ENCODE results near the gene RP2.

Gene RP2

DNA sequence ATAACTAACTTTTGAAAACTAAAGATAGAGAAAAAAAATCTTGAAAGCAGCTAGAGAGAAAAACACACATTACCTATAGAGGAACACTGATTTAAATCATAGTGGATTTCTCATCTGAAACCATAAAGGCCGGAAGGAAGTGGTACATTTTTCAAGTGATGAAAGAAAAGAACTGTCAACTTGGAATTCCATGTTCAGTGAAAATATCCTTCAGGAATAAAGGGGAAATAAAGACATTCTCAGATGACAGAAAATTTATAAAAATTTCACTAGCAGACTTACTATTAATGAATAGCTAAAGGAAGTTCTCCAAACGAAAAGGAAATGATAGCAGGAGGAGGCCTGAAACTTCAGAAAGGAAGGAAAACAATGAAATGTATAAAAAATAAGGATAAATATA lies 67.8 kb downstream of the RP2 start:
- H3K36me3 ChIP-seq (ENCODE audit: insufficient read depth, insufficient read length, low read length): no peaks in the 10 kb centered on the region
- no peaks in the 10 kb centered on the region for H3K27me3 ChIP-seq (ENCODE audit: insufficient read depth, insufficient read length)
- H3K4me1 ChIP-seq (ENCODE audit: insufficient read depth, insufficient read length): no peaks in the 10 kb centered on the region
- no peak overlapping the region for H3K9ac ChIP-seq (ENCODE audit: insufficient read length, low read depth)
- H3K9me3 ChIP-seq (ENCODE audit: insufficient read depth, low read length): no peaks in the 10 kb centered on the region
- H3K4me3 ChIP-seq (ENCODE audit: insufficient read length, low read depth): no peak overlapping the region
- TF ChIP-seq ZNF274 (IDR thresholded peaks at IDR 0.05; ENCODE audit: low read depth, low read length): no peak
- TF ChIP-seq YY1 (IDR thresholded peaks at IDR 0.05; ENCODE audit: insufficient read depth, insufficient read length): no peak
- TF ChIP-seq SUZ12 (IDR thresholded peaks at IDR 0.05; ENCODE audit: extremely low read depth, insufficient read depth, insufficient read length): no peak
- no peak for DNase-seq (ENCODE audit: low read depth, low spot score)

DNA sequence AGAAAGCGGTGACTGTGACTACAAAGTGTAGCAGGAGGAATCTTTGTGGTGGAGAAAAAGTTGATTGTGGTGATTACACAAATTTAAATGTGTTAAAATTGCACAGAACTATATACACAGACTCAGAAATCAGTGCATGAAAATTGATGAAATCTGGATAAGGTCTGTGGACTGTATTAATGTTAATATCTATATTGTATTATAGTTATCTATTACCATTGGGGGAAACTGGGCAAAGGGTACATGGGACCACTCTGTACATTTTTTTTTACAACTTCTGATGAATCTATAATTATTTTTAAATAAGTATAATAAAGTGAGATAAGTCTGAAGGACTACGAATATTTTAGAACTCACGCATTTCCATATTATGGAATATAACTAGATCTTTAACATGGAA lies 73.6 kb downstream of the RP2 start:
- TF ChIP-seq ZNF274 (IDR thresholded peaks at IDR 0.05; ENCODE audit: low read depth, low read length) (no peak), YY1 (IDR thresholded peaks at IDR 0.05; ENCODE audit: insufficient read depth, insufficient read length) (no peak), SUZ12 (IDR thresholded peaks at IDR 0.05; ENCODE audit: extremely low read depth, insufficient read depth, insufficient read length) (no peak)
- Histone ChIP-seq H3K9me3 (ENCODE audit: insufficient read depth, low read length) (no peaks in the 10 kb centered on the region), H3K4me1 (ENCODE audit: insufficient read depth, insufficient read length) (no peaks in the 10 kb centered on the region), H3K27me3 (ENCODE audit: insufficient read depth, insufficient read length) (peaks cover 11% of the 10 kb centered on the region), H3K9ac (ENCODE audit: insufficient read length, low read depth) (no peak overlapping the region), H3K4me3 (ENCODE audit: insufficient read length, low read depth) (no peak overlapping the region), H3K36me3 (ENCODE audit: insufficient read depth, insufficient read length, low read length) (no peaks in the 10 kb centered on the region)
- no peak for DNase-seq (ENCODE audit: low read depth, low spot score)

DNA sequence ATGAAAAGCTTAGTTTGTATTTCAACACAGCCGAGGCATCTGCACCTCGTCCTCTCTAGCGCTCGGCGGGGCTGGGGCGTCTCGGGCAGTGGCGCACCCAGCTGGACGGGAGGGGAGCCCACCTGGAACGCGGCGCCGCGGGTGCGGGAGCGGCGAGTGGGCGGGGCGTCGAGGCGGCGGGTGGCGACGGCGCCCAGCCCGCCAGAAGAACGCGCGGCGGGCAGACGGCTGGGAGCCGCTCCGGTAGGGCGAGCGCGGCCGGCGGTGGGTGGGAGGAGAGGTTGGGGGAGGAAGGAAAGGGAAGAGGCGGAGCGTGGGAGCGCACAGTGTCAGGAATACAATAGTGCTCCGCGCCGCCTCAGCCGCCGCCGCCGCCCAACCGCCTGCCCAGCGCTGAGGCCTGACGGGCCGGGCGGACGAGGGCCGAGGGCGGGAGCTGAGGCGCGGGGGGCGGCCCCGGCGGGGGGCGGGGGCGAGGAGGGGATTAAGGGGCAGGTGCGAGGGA lies 75.3 kb downstream of the RP2 start, which contains the start of gene JADE3:
Gene JADE3, plus strand, starts transcription at position 324 of the 505 bp plus-strand sequence. CDS start 72,474 bp downstream, outside the sequence.
- peaks cover 11% of the 10 kb centered on the region for H3K27me3 ChIP-seq (ENCODE audit: insufficient read depth, insufficient read length)
- DNase-seq (ENCODE audit: low read depth, low spot score): peak; percentile 52
- peak within 1 kb of the TSS; percentile 83 for H3K4me3 ChIP-seq (ENCODE audit: insufficient read length, low read depth)
- no peaks in the 10 kb centered on the region for H3K36me3 ChIP-seq (ENCODE audit: insufficient read depth, insufficient read length, low read length)
- TF ChIP-seq YY1 (IDR thresholded peaks at IDR 0.05; ENCODE audit: insufficient read depth, insufficient read length): no peak
- TF ChIP-seq ZNF274 (IDR thresholded peaks at IDR 0.05; ENCODE audit: low read depth, low read length): no peak
- TF ChIP-seq SUZ12 (IDR thresholded peaks at IDR 0.05; ENCODE audit: extremely low read depth, insufficient read depth, insufficient read length): no peak
- no peaks in the 10 kb centered on the region for H3K9me3 ChIP-seq (ENCODE audit: insufficient read depth, low read length)
- no peaks in the 10 kb centered on the region for H3K4me1 ChIP-seq (ENCODE audit: insufficient read depth, insufficient read length)
- H3K9ac ChIP-seq (ENCODE audit: insufficient read length, low read depth): peak within 1 kb of the TSS; percentile 86

DNA sequence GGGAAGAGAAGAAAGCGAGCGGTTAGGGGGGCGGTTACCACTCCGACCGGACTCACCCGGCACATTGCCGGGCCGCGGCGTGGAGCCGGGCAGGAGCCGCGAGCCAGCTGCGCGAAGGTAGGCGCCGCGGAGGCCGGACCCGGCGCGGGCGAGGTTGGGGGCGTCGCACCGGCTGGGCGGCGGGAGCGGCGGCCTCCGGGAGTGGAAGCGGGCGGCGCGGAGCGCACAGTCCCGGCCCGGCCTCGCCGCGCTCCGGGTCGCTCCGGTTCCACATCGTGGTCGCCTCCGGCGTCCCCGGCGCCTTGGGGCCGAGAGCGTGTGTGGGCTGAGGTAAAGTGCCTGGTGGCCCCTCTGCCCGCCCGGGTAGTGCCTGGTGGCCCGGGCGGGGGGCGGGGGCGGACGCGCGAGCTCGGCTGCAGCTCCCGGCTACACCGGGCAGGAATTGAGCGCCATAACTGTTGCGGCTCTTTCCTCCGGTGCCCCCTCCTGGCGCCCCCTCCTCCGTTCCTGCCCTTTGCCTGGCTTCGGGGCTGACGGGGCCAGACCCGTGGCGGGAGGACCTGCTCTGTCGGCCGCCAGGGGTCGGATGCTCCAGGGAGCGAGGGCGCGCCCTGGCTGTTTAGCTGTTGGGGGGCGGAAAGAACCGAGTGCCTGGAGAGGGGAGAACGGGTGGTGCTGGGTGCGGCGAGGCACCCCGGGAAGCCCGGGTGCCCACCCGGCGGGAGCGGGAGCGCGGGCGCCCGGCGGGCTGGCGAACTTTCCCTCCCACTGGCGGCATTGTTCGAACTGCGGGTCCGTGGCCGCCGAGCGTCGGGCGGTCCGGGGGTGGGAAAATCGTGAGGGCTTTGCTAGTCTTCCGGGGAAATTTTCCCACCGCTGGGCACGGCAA lies 76.0 kb downstream of the RP2 start:
- peak; percentile 33 for DNase-seq (ENCODE audit: low read depth, low spot score)
- peak overlapping the region; percentile 83 for H3K4me3 ChIP-seq (ENCODE audit: insufficient read length, low read depth)
- TF ChIP-seq ZNF274 (IDR thresholded peaks at IDR 0.05; ENCODE audit: low read depth, low read length) (no peak), YY1 (IDR thresholded peaks at IDR 0.05; ENCODE audit: insufficient read depth, insufficient read length) (no peak), SUZ12 (IDR thresholded peaks at IDR 0.05; ENCODE audit: extremely low read depth, insufficient read depth, insufficient read length) (no peak)

DNA sequence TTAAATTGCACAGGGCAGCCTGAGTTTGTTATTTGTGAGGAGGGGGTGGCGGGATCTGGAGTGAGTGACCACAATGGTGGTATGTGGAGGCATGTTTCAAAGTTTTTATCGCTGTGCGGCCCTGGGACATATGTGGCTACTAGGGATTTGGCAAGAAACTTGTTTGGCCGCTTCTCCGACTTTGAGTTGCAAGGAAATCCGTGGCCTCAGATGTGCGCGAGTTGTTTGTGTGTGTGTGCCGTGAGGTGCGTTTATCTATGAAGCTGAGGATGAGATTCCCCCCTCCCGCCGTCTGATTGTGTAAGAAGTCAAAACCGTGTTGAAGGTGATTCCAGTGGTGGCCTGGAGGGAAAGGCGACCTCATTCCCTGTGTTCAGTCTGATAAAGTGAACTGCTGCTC lies 76.8 kb downstream of the RP2 start:
- Histone ChIP-seq H3K4me1 (ENCODE audit: insufficient read depth, insufficient read length) (no peaks in the 10 kb centered on the region), H3K4me3 (ENCODE audit: insufficient read length, low read depth) (peak overlapping the region; percentile 83), H3K9ac (ENCODE audit: insufficient read length, low read depth) (peak overlapping the region; percentile 86), H3K27me3 (ENCODE audit: insufficient read depth, insufficient read length) (peaks cover 11% of the 10 kb centered on the region), H3K9me3 (ENCODE audit: insufficient read depth, low read length) (no peaks in the 10 kb centered on the region), H3K36me3 (ENCODE audit: insufficient read depth, insufficient read length, low read length) (no peaks in the 10 kb centered on the region)
- TF ChIP-seq SUZ12 (IDR thresholded peaks at IDR 0.05; ENCODE audit: extremely low read depth, insufficient read depth, insufficient read length) (no peak), YY1 (IDR thresholded peaks at IDR 0.05; ENCODE audit: insufficient read depth, insufficient read length) (no peak), ZNF274 (IDR thresholded peaks at IDR 0.05; ENCODE audit: low read depth, low read length) (no peak)
- DNase-seq (ENCODE audit: low read depth, low spot score): no peak

More for the DNA sequence above, 76.0 kb downstream of the RP2 start:
- Histone ChIP-seq H3K9me3 (ENCODE audit: insufficient read depth, low read length) (no peaks in the 10 kb centered on the region), H3K27me3 (ENCODE audit: insufficient read depth, insufficient read length) (peaks cover 11% of the 10 kb centered on the region), H3K36me3 (ENCODE audit: insufficient read depth, insufficient read length, low read length) (no peaks in the 10 kb centered on the region), H3K9ac (ENCODE audit: insufficient read length, low read depth) (peak overlapping the region; percentile 86), H3K4me1 (ENCODE audit: insufficient read depth, insufficient read length) (no peaks in the 10 kb centered on the region)

DNA sequence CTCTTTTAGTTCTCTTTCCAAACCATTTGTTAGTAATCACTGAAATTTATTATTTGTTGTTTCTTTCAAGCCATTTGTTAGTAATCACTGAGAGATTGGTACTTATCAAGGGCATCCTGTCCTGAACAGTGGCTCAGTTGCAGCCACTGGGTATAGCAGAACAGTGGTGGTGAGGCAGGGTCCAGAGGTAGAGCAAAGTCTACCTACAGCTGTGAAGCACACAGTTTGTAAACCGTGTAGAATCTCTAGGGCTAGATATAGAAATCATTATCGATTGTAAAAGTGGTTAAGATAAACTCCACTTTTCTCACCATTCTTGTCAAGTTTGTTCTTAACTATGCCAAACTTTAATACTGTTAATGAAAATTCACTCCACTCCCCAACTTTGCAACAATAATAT lies 79.4 kb downstream of the RP2 start:
- TF ChIP-seq ZNF274 (IDR thresholded peaks at IDR 0.05; ENCODE audit: low read depth, low read length) (no peak), SUZ12 (IDR thresholded peaks at IDR 0.05; ENCODE audit: extremely low read depth, insufficient read depth, insufficient read length) (no peak), YY1 (IDR thresholded peaks at IDR 0.05; ENCODE audit: insufficient read depth, insufficient read length) (no peak)
- Histone ChIP-seq H3K9me3 (ENCODE audit: insufficient read depth, low read length) (peaks cover 17% of the 10 kb centered on the region), H3K4me3 (ENCODE audit: insufficient read length, low read depth) (no peak overlapping the region), H3K4me1 (ENCODE audit: insufficient read depth, insufficient read length) (no peaks in the 10 kb centered on the region), H3K27me3 (ENCODE audit: insufficient read depth, insufficient read length) (peaks cover 11% of the 10 kb centered on the region), H3K36me3 (ENCODE audit: insufficient read depth, insufficient read length, low read length) (no peaks in the 10 kb centered on the region), H3K9ac (ENCODE audit: insufficient read length, low read depth) (no peak overlapping the region)
- no peak for DNase-seq (ENCODE audit: low read depth, low spot score)

DNA sequence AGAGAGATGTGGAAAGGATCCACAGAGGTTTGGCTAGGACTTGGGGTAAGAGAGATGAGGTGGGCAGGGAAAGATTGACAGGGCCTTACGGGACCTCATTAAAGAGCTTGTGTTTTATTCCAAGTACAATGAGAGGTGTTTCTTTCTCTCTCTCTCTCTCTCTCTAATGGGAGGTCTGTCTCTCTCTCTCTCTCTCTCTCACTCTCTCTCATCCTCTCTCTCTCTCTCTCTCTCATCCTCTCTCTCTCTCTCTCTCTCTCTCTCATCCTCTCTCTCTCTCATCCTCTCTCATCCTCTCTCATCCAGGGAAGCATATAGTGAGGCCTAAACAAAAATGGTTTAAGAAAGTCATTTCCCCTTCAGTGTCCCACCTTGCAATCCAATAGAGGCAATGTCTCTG lies 80.8 kb downstream of the RP2 start:
- H3K9me3 ChIP-seq (ENCODE audit: insufficient read depth, low read length): peaks cover 17% of the 10 kb centered on the region
- no peak for TF ChIP-seq ZNF274 (IDR thresholded peaks at IDR 0.05; ENCODE audit: low read depth, low read length)
- no peak for TF ChIP-seq SUZ12 (IDR thresholded peaks at IDR 0.05; ENCODE audit: extremely low read depth, insufficient read depth, insufficient read length)
- no peak for TF ChIP-seq YY1 (IDR thresholded peaks at IDR 0.05; ENCODE audit: insufficient read depth, insufficient read length)
- no peak for DNase-seq (ENCODE audit: low read depth, low spot score)
- H3K27me3 ChIP-seq (ENCODE audit: insufficient read depth, insufficient read length): peaks cover 11% of the 10 kb centered on the region
- no peak overlapping the region for H3K4me3 ChIP-seq (ENCODE audit: insufficient read length, low read depth)
- no peaks in the 10 kb centered on the region for H3K36me3 ChIP-seq (ENCODE audit: insufficient read depth, insufficient read length, low read length)
- no peaks in the 10 kb centered on the region for H3K4me1 ChIP-seq (ENCODE audit: insufficient read depth, insufficient read length)
- no peak overlapping the region for H3K9ac ChIP-seq (ENCODE audit: insufficient read length, low read depth)

Measured in NT2/D1 (cell line).